ENCODE data around the gene DUSP10. TPM values are rescaled to one million over a fixed set of nuclear protein-coding genes. Genes with fewer than 3 reads are reported as not detected.

DUSP10 gene
- total RNA-seq, 4 donors from 2014 or later = 2.9 to 7.0 (median 5.9) TPM

- no peak overlapping the region for H3K27ac ChIP-seq
- no peak overlapping the region for H3K4me3 ChIP-seq
- TF ChIP-seq POLR2A (IDR thresholded peaks at IDR 0.05) = no peak
- TF ChIP-seq CTCF (IDR thresholded peaks at IDR 0.05 in 4 of 5, conservative IDR thresholded peaks at IDR 0.05 in 1 of 5) = no peak
- H3K27me3 ChIP-seq = no peaks in the 10 kb centered on the region
- H3K36me3 ChIP-seq = no peaks in the 10 kb centered on the region
- no peak for DNase-seq
- in situ Hi-C loops (cut with MboI; ENCODE audit: low sequenced_read_pairs in 4 of 4) = no loop called here
- ATAC-seq = no peak
- no peaks in the 10 kb centered on the region for H3K4me1 ChIP-seq
- intact Hi-C loops (cut with DNase I; ENCODE audit: low total_unique reads) = no loop called here
- H3K9me3 ChIP-seq = no peaks in the 10 kb centered on the region
These were observed 37.9 kb upstream of the DUSP10 start for GRCh38 chr1:221779771-221780170.

- Histone ChIP-seq H3K36me3 (no peaks in the 10 kb centered on the region), H3K27ac (no peak overlapping the region), H3K27me3 (no peaks in the 10 kb centered on the region), H3K9me3 (no peaks in the 10 kb centered on the region), H3K4me1 (no peaks in the 10 kb centered on the region), H3K4me3 (no peak overlapping the region)
- in situ Hi-C loops (cut with MboI; ENCODE audit: low sequenced_read_pairs in 4 of 4) = no loop called here
- DNase-seq (no peak), ATAC-seq (no peak)
- intact Hi-C loops (cut with DNase I; ENCODE audit: low total_unique reads) = no loop called here
- TF ChIP-seq POLR2A (IDR thresholded peaks at IDR 0.05) (no peak), CTCF (IDR thresholded peaks at IDR 0.05 in 4 of 5, conservative IDR thresholded peaks at IDR 0.05 in 1 of 5) (no peak)
These were observed 36.8 kb upstream of the DUSP10 start for GRCh38 chr1:221778535-221779142.

GRCh38 chr1:221778125-221778524, 36.2 kb upstream of the DUSP10 start:
- Histone ChIP-seq H3K4me3 (no peak overlapping the region), H3K27ac (no peak overlapping the region), H3K36me3 (no peaks in the 10 kb centered on the region), H3K27me3 (no peaks in the 10 kb centered on the region), H3K4me1 (no peaks in the 10 kb centered on the region), H3K9me3 (no peaks in the 10 kb centered on the region)
- in situ Hi-C loops (cut with MboI; ENCODE audit: low sequenced_read_pairs in 4 of 4) = no loop called here
- intact Hi-C loops (cut with DNase I; ENCODE audit: low total_unique reads) = no loop called here
- no peak for TF ChIP-seq CTCF (IDR thresholded peaks at IDR 0.05 in 4 of 5, conservative IDR thresholded peaks at IDR 0.05 in 1 of 5)
- no peak for TF ChIP-seq POLR2A (IDR thresholded peaks at IDR 0.05)
- DNase-seq (no peak), ATAC-seq (no peak)

GRCh38 chr1:221777431-221778072, 35.7 kb upstream of the DUSP10 start:
- Histone ChIP-seq H3K36me3 (no peaks in the 10 kb centered on the region), H3K27ac (no peak overlapping the region), H3K9me3 (no peaks in the 10 kb centered on the region), H3K27me3 (no peaks in the 10 kb centered on the region), H3K4me3 (no peak overlapping the region), H3K4me1 (no peaks in the 10 kb centered on the region)
- ATAC-seq = no peak
- in situ Hi-C loops (cut with MboI; ENCODE audit: low sequenced_read_pairs in 4 of 4) (no loop called here), intact Hi-C loops (cut with DNase I; ENCODE audit: low total_unique reads) (no loop called here)
- no peak for DNase-seq
- TF ChIP-seq CTCF (IDR thresholded peaks at IDR 0.05 in 4 of 5, conservative IDR thresholded peaks at IDR 0.05 in 1 of 5) = no peak
- TF ChIP-seq POLR2A (IDR thresholded peaks at IDR 0.05) = no peak
